Measurements from ENCODE around the gene ANGPTL2.
"Not testable (repeated sequence)": the region's sequence is repeated elsewhere in the genome, so short reads cannot be mapped to it uniquely, and the experiment has no call there.

The ANGPTL2 gene

GRCh38 chr9:127122176-127123063 lies at the start of gene ANGPTL2:
ANGPTL2 (minus strand) TSS chr9:127122635; CDS start chr9:127108731, 13,904 bp downstream.
- no peak for DNase-seq

- DNase-seq = not testable (repeated sequence)
Observed at GRCh38 chr9:127171348-127171747, 48.9 kb upstream of the ANGPTL2 start.

GRCh38 chr9:127170652-127171051 lies 48.2 kb upstream of the ANGPTL2 start:
- DNase-seq = no peak

GRCh38 chr9:127170103-127170502 lies 47.7 kb upstream of the ANGPTL2 start:
- DNase-seq = no peak

- DNase-seq = no peak
Observed at GRCh38 chr9:127169575-127169883, 47.1 kb upstream of the ANGPTL2 start.

GRCh38 chr9:127168756-127169574 lies 46.5 kb upstream of the ANGPTL2 start:
- DNase-seq = no peak

- no peak for DNase-seq
Observed at GRCh38 chr9:127167560-127168326, 45.3 kb upstream of the ANGPTL2 start.

- DNase-seq = no peak
Observed at GRCh38 chr9:127166651-127167524, 44.5 kb upstream of the ANGPTL2 start.

GRCh38 chr9:127166111-127166510 lies 43.7 kb upstream of the ANGPTL2 start:
- DNase-seq = no peak

GRCh38 chr9:127165116-127165515 lies 42.7 kb upstream of the ANGPTL2 start:
- no peak for DNase-seq

GRCh38 chr9:127163409-127163808 lies 41.0 kb upstream of the ANGPTL2 start:
- no peak for DNase-seq

GRCh38 chr9:127162864-127163365 lies 40.5 kb upstream of the ANGPTL2 start:
- no peak for DNase-seq

GRCh38 chr9:127162046-127162863 lies 39.8 kb upstream of the ANGPTL2 start:
- DNase-seq = no peak

- no peak for DNase-seq
Observed at GRCh38 chr9:127161081-127161624, 38.7 kb upstream of the ANGPTL2 start.

GRCh38 chr9:127159949-127160610 lies 37.6 kb upstream of the ANGPTL2 start:
- no peak for DNase-seq

GRCh38 chr9:127159325-127159801 lies 36.9 kb upstream of the ANGPTL2 start:
- no peak for DNase-seq

GRCh38 chr9:127158786-127159324 lies 36.4 kb upstream of the ANGPTL2 start:
- no peak for DNase-seq

GRCh38 chr9:127155314-127155960 lies 33.0 kb upstream of the ANGPTL2 start:
- DNase-seq = no peak

Data from stimulated activated naive CD4-positive, alpha-beta T cell (primary cell).